CD4-positive, alpha-beta T cell treated with Interleukin-4 for 1 hour (primary cell): ENCODE results near the gene PKMYT1.

Experiments used
- DNase-seq, 2 donors: peaks; one replicate each; pipeline ENCODE4 v3.0.0-alpha.2; 2020 to 2022

PKMYT1 gene

GRCh38 chr16:2980227-2981176, at the start of gene PKMYT1:
PKMYT1 (minus strand) TSS chr16:2980446; CDS start chr16:2979657, 789 bp downstream.
- DNase-seq = peak; percentile 93 to 94

- DNase-seq = peak in 1 of 2 donors; percentile 41
Measured at GRCh38 chr16:3029491-3030221, 49.4 kb upstream of the PKMYT1 start.

GRCh38 chr16:3028716-3029319, 48.6 kb upstream of the PKMYT1 start:
- no peak for DNase-seq

- peak; percentile 86 to 89 for DNase-seq
Measured at GRCh38 chr16:3027983-3028715, 47.9 kb upstream of the PKMYT1 start.

GRCh38 chr16:3027489-3027795, 47.2 kb upstream of the PKMYT1 start:
- DNase-seq = no peak

GRCh38 chr16:3026609-3027488, 46.6 kb upstream of the PKMYT1 start:
- no peak for DNase-seq

- DNase-seq = no peak
Measured at GRCh38 chr16:3026003-3026378, 45.7 kb upstream of the PKMYT1 start.

- no peak for DNase-seq
Measured at GRCh38 chr16:3025032-3026002, 45.1 kb upstream of the PKMYT1 start.

GRCh38 chr16:3023669-3024478, 43.6 kb upstream of the PKMYT1 start, which contains the start of the genes HCFC1R1 and THOC6:
HCFC1R1 (minus strand) TSS chr16:3023942; CDS start chr16:3023941, 1 bp downstream.
THOC6 (plus strand) TSS chr16:3024035; CDS start chr16:3024327, 292 bp downstream.
- peak; percentile 96 to 97 for DNase-seq

- no peak for DNase-seq
Measured at GRCh38 chr16:3023415-3023668, 43.1 kb upstream of the PKMYT1 start.

- DNase-seq = no peak
Measured at GRCh38 chr16:3022684-3023414, 42.6 kb upstream of the PKMYT1 start.

- DNase-seq = peak; percentile 61 to 73
Measured at GRCh38 chr16:3022208-3022683, 42.0 kb upstream of the PKMYT1 start.

GRCh38 chr16:3021449-3022207, 41.4 kb upstream of the PKMYT1 start:
- DNase-seq = peak; percentile 64 to 65

- DNase-seq = peak; percentile 52 to 71
Measured at GRCh38 chr16:3020604-3021448, 40.6 kb upstream of the PKMYT1 start.

- peak; percentile 73 to 74 for DNase-seq
Measured at GRCh38 chr16:3020247-3020603, 40.0 kb upstream of the PKMYT1 start, which contains the start of gene TNFRSF12A. TNFRSF12A (plus strand) TSS chr16:3020368; CDS start chr16:3020398, 30 bp downstream.

GRCh38 chr16:3019594-3020246, 39.5 kb upstream of the PKMYT1 start:
- DNase-seq = no peak
